B cell (primary cell): ENCODE measurements around the gene CLDN11.

Source experiments
- EZH2 ChIP-seq: IDR thresholded peaks from 2 replicates; pipeline ENCODE4 v1.6.1; 2012; ENCODE audit warnings: borderline replicate concordance, low read depth, mild to moderate bottlenecking, moderate library complexity, low read length; ENCODE audit not compliant: insufficient read depth, poor library complexity, severe bottlenecking
- TF ChIP-seq, protein P1 (sequence below): fragments of 200-600 bp; IDR thresholded peaks from one replicate; pipeline ENCODE4 v1.8.0; 2022; ENCODE audit warnings: antibody characterized with exemption, mild to moderate bottlenecking

DNA sequence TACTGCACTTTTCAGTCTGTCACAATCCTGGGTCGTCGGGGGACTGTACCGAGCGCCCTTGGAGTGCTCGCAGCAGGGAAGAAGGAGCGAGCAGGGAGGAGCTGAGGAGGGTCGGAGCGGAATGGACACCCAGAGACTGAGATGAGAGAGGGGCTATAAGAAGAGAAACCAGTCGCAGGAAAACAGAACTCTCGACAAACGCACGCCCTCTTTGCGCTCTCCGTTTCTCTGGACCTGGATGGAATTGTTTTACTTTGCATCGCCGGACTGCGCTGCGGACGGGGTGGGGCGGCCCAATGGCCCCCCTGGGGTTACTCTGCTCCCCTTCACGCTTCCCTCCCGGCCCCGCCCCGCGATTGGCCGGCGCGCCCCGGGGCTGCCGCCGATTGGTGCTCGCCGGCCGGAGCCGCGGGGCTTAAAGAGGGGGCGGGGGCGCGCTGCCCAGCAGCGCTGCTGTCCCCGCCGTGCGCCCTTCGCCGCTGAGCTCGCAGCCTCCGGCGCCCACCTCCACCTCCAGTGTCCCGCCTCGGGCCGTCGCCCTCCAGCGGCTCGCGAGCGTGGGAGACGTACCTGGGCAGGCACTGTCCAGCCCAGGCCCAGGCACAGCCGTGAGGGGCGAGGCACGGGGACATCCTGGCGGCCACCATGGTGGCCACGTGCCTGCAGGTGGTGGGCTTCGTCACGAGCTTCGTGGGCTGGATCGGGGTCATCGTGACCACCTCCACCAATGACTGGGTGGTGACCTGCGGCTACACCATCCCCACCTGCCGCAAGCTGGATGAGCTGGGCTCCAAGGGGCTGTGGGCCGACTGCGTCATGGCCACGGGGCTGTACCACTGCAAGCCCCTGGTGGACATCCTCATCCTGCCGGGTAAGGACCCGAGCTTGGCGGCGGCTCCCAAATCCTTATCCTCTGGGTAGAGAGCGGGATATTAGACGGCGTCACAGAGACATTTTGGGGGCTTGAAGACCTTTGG is at the start of gene CLDN11:
- TF ChIP-seq, protein P1, sequence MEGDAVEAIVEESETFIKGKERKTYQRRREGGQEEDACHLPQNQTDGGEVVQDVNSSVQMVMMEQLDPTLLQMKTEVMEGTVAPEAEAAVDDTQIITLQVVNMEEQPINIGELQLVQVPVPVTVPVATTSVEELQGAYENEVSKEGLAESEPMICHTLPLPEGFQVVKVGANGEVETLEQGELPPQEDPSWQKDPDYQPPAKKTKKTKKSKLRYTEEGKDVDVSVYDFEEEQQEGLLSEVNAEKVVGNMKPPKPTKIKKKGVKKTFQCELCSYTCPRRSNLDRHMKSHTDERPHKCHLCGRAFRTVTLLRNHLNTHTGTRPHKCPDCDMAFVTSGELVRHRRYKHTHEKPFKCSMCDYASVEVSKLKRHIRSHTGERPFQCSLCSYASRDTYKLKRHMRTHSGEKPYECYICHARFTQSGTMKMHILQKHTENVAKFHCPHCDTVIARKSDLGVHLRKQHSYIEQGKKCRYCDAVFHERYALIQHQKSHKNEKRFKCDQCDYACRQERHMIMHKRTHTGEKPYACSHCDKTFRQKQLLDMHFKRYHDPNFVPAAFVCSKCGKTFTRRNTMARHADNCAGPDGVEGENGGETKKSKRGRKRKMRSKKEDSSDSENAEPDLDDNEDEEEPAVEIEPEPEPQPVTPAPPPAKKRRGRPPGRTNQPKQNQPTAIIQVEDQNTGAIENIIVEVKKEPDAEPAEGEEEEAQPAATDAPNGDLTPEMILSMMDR: no peak
- peak; percentile 45 for TF ChIP-seq EZH2
